ENCODE data around the gene THAP12. TPM values are rescaled to one million over a fixed set of nuclear protein-coding genes. Genes with fewer than 3 reads are reported as not detected.

THAP12 gene
- total RNA-seq, 1 donor from 2014 or later = 36.8 TPM

DNA sequence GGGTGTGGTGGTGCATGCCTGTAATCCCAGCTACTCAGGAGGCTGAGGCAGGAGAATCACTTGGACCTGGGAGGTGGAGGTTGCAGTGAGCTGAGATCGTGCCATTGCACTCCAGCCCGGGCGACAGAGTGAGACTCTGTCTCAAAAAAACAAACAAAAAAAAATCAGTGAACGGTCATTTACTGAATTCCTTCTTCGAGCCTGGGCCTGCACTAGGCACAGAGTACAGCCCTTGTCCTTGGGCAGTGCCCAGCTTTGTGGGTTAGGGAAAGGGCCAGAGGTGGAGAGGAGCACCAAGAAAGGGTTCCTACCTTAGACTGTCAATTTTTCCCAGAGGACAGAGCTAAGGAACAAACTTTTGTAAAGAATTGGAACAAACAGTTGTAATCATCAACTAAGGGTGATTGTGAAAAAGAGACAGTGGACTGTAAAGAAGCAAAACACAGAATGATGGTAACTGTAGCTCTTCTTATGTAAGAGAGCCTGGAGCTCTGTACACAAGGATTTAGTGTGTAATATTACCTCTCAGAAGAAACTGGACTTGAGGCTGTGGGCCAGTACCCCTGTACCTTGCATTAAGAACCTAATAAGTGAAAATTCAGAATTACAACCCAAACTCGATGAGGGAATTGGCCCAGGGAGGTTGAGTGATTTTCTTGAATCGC is 11.0 kb upstream of the THAP12 start:
- TF ChIP-seq, protein P1, sequence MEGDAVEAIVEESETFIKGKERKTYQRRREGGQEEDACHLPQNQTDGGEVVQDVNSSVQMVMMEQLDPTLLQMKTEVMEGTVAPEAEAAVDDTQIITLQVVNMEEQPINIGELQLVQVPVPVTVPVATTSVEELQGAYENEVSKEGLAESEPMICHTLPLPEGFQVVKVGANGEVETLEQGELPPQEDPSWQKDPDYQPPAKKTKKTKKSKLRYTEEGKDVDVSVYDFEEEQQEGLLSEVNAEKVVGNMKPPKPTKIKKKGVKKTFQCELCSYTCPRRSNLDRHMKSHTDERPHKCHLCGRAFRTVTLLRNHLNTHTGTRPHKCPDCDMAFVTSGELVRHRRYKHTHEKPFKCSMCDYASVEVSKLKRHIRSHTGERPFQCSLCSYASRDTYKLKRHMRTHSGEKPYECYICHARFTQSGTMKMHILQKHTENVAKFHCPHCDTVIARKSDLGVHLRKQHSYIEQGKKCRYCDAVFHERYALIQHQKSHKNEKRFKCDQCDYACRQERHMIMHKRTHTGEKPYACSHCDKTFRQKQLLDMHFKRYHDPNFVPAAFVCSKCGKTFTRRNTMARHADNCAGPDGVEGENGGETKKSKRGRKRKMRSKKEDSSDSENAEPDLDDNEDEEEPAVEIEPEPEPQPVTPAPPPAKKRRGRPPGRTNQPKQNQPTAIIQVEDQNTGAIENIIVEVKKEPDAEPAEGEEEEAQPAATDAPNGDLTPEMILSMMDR (IDR thresholded peaks at IDR 0.05) = no peak
- DNase-seq (ENCODE audit: extremely low spot score, unreplicated experiment) = peak; percentile 54
- Mint-ChIP-seq H3K36me3 (ENCODE audit: unreplicated experiment) (no peaks in the 10 kb centered on the region), H3K4me3 (ENCODE audit: unreplicated experiment) (no peak overlapping the region), H3K27ac (ENCODE audit: unreplicated experiment) (no peak overlapping the region), H3K4me1 (ENCODE audit: unreplicated experiment) (no peaks in the 10 kb centered on the region), H3K9me3 (ENCODE audit: unreplicated experiment) (no peaks in the 10 kb centered on the region), H3K27me3 (ENCODE audit: unreplicated experiment) (no peaks in the 10 kb centered on the region)

DNA sequence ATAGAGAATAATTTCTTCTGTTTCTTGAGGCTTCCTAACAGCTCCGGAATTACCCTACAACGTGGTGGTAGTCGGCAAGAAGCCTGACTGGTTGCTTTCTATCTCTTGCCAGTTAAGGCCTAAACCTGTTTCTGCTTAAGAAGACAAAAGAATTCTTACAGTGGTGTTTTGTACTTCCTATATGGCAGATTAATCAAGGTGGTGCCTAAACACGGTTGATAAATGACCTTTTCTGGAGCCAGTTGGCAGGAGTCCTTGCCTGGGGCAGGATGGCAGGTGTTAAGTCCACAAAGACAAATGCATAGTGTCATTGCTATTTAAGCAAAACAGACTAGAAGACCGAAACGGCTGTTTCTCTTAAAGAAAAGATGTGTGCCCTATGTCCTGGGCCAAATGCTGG is 10.1 kb upstream of the THAP12 start:
- Mint-ChIP-seq H3K36me3 (ENCODE audit: unreplicated experiment) (no peaks in the 10 kb centered on the region), H3K27ac (ENCODE audit: unreplicated experiment) (no peak overlapping the region)

DNA sequence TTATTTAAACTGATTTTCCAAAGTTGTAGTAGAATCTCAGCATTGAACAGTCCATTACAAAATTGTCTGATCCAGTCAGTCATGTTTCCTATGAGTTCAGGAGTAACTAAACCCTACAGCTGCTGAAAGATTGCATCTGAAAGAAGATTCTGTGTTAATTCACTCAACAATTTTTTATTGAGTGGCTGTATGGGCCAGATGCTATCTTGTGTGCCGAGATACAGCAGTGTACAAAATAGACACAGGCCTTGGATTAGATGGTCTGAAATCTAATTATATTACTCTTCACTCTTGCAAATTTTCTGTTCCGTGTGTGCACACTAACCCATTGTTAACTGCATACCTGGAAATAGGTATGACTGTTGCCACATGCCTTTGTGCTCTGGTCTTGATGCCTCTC is 7.5 kb upstream of the THAP12 start:
- no peak overlapping the region for H3K27ac Mint-ChIP-seq (ENCODE audit: unreplicated experiment)

More for the DNA sequence above, 10.1 kb upstream of the THAP12 start:
- Mint-ChIP-seq H3K4me3 (ENCODE audit: unreplicated experiment) (no peak overlapping the region), H3K9me3 (ENCODE audit: unreplicated experiment) (no peaks in the 10 kb centered on the region), H3K27me3 (ENCODE audit: unreplicated experiment) (no peaks in the 10 kb centered on the region), H3K4me1 (ENCODE audit: unreplicated experiment) (no peaks in the 10 kb centered on the region)
- peak; percentile 13 for DNase-seq (ENCODE audit: extremely low spot score, unreplicated experiment)
- TF ChIP-seq, protein P1 (IDR thresholded peaks at IDR 0.05) = no peak

DNA sequence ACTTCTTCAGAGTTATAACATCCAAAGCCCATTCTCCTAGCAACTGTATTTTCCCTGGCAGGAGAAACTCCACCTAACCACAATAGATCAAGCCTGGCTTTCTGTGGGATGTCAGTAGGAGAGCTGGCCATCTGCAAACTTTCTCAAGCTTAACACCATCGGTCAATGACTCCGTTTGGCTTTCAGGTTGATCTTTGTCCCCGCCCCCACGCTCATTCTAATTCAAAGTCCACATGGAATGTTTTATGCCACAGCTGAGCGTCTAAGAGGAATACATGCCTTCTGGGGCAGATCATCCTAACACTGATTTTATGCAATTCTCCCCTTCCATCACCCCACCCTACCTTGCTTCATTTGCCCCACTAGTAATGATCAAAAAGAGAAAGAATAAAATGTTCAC is 5.0 kb upstream of the THAP12 start:
- no peak for DNase-seq (ENCODE audit: extremely low spot score, unreplicated experiment)
- H3K27ac Mint-ChIP-seq (ENCODE audit: unreplicated experiment) = no peak overlapping the region
- H3K4me1 Mint-ChIP-seq (ENCODE audit: unreplicated experiment) = peaks cover 16% of the 10 kb centered on the region
- H3K36me3 Mint-ChIP-seq (ENCODE audit: unreplicated experiment) = no peaks in the 10 kb centered on the region
- no peak overlapping the region for H3K4me3 Mint-ChIP-seq (ENCODE audit: unreplicated experiment)
- TF ChIP-seq, protein P1 (IDR thresholded peaks at IDR 0.05) = no peak
- H3K27me3 Mint-ChIP-seq (ENCODE audit: unreplicated experiment) = no peaks in the 10 kb centered on the region
- H3K9me3 Mint-ChIP-seq (ENCODE audit: unreplicated experiment) = no peaks in the 10 kb centered on the region

More for the DNA sequence above, 7.5 kb upstream of the THAP12 start:
- DNase-seq (ENCODE audit: extremely low spot score, unreplicated experiment) = no peak
- Mint-ChIP-seq H3K4me1 (ENCODE audit: unreplicated experiment) (no peaks in the 10 kb centered on the region), H3K36me3 (ENCODE audit: unreplicated experiment) (no peaks in the 10 kb centered on the region), H3K9me3 (ENCODE audit: unreplicated experiment) (no peaks in the 10 kb centered on the region), H3K4me3 (ENCODE audit: unreplicated experiment) (no peak overlapping the region), H3K27me3 (ENCODE audit: unreplicated experiment) (no peaks in the 10 kb centered on the region)
- TF ChIP-seq, protein P1 (IDR thresholded peaks at IDR 0.05) = no peak

DNA sequence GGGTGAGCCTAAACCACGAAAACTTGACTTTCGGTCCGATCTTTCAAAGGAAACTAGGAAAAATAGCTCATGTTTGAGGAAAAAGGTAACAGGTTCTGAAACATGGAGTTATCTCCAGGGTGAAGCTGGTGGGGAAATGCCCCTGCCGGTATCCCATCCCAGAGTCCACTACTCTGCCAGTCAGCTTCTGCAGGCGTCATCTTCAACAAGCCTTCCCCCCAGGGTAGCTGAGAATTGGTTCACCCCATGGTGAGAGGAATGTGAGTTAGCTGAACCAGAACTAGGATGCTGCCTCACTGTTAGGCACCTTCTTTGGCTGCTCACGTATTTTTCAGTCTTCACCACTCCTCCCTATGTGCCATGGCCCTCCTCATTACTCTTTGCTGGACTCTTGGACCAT is 1.3 kb upstream of the THAP12 start:
- no peak overlapping the region for H3K27ac Mint-ChIP-seq (ENCODE audit: unreplicated experiment)
- H3K4me1 Mint-ChIP-seq (ENCODE audit: unreplicated experiment) = peaks cover 25% of the 10 kb centered on the region

More for the DNA sequence above, 1.3 kb upstream of the THAP12 start:
- no peaks in the 10 kb centered on the region for H3K36me3 Mint-ChIP-seq (ENCODE audit: unreplicated experiment)
- DNase-seq (ENCODE audit: extremely low spot score, unreplicated experiment) = no peak
- no peaks in the 10 kb centered on the region for H3K27me3 Mint-ChIP-seq (ENCODE audit: unreplicated experiment)
- H3K9me3 Mint-ChIP-seq (ENCODE audit: unreplicated experiment) = no peaks in the 10 kb centered on the region
- H3K4me3 Mint-ChIP-seq (ENCODE audit: unreplicated experiment) = peak overlapping the region; percentile 92
- TF ChIP-seq, protein P1 (IDR thresholded peaks at IDR 0.05) = no peak

All from osteocyte (in vitro differentiated cells).